K562 (cell line): ENCODE data around the gene GRB2. TPM values are rescaled to one million over a fixed set of nuclear protein-coding genes. Genes with fewer than 3 reads are reported as not detected.
A peak's percentile ranks its signal among the peaks of the same experiment; 100 is the strongest.

Experiments used
- ATF7 ChIP-seq: fragments of 450-650 bp; IDR thresholded peaks from 2 replicates; pipeline ENCODE4 v1.7.1; 2014; ENCODE audit warnings: mild to moderate bottlenecking, moderate library complexity
- EWSR1 ChIP-seq: fragments of 450-650 bp; IDR thresholded peaks from 2 replicates; pipeline ENCODE4 v1.6.1; 2018; ENCODE audit warnings: borderline replicate concordance, mild to moderate bottlenecking, low read depth, moderate library complexity; ENCODE audit not compliant: partially characterized antibody
- HEY1 ChIP-seq: fragments of 250-450 bp; sonication (Bioruptor Pico); IDR thresholded peaks from 2 replicates; pipeline ENCODE4 v1.5.0; 2020; ENCODE audit warnings: mild to moderate bottlenecking, moderate library complexity, borderline replicate concordance
- KAT2B ChIP-seq: IDR thresholded peaks from one replicate; pipeline ENCODE4 v1.6.1; 2012; ENCODE audit warnings: low read depth, mild to moderate bottlenecking, control low read depth, inconsistent platforms, low read length, moderate library complexity
- MBD2 ChIP-seq: sonication (generic); IDR thresholded peaks from 2 replicates; pipeline ENCODE4 v1.6.1; 2016; ENCODE audit warnings: low read depth, borderline replicate concordance
- MEIS2 ChIP-seq: fragments of 450-650 bp; IDR thresholded peaks from 2 replicates; pipeline ENCODE4 v1.6.1; 2014; ENCODE audit warnings: mild to moderate bottlenecking; ENCODE audit not compliant: partially characterized antibody
- MYC ChIP-seq, 2 experiments: fragments of 250-450 bp in 1 of 2; sonication (Bioruptor Pico) in 1 of 2; IDR thresholded peaks; 2 replicates each; pipeline versions ENCODE4 v1.5.1 to v1.6.1; 2012 to 2021; ENCODE audit warnings: low read depth in 2 of 2, borderline replicate concordance in 1 of 2, improper control_type of control experiment in 1 of 2, low read length in 1 of 2, mild to moderate bottlenecking in 1 of 2, moderate library complexity in 1 of 2
- POLR2A ChIP-seq: fragments of 450-650 bp; conservative IDR thresholded peaks from 2 replicates; pipeline ENCODE4 v1.6.1; 2016
- PRMT5 ChIP-seq: sonication (generic); formaldehyde crosslinking; IDR thresholded peaks from 2 replicates; pipeline ENCODE4 v1.5.0; 2020; ENCODE audit warnings: missing genetic modification reagents
- PRPF4 ChIP-seq: fragments of 200-400 bp; formaldehyde crosslinking; IDR thresholded peaks from one replicate; pipeline ENCODE4 v1.6.1; 2017; ENCODE audit warnings: low read length, low read depth, mild to moderate bottlenecking; ENCODE audit not compliant: insufficient read depth, poor library complexity, severe bottlenecking
- SAP30 ChIP-seq: fragments of 200-600 bp; sonication (generic); IDR thresholded peaks from 2 replicates; pipeline ENCODE4 v1.6.1; 2012; ENCODE audit warnings: borderline replicate concordance, low read depth, mild to moderate bottlenecking, moderate library complexity, low read length, control low read depth, inconsistent platforms; ENCODE audit not compliant: insufficient read depth, poor library complexity, severe bottlenecking
- TAF15 ChIP-seq: fragments of 200-400 bp; formaldehyde crosslinking; IDR thresholded peaks from 2 replicates; pipeline ENCODE4 v1.6.1; 2017; ENCODE audit warnings: mild to moderate bottlenecking, low read depth, low read length, moderate library complexity
- TBP ChIP-seq: optimal IDR thresholded peaks from 2 replicates; pipeline ENCODE3; 2011; ENCODE audit warnings: low read depth, low read length, improper control_type of control experiment
- YY1 ChIP-seq, 3 experiments: IDR thresholded peaks; 2 replicates each; pipeline ENCODE4 v1.6.1; 2011; ENCODE audit warnings: low read length in 2 of 3, mild to moderate bottlenecking in 2 of 3, moderate library complexity in 2 of 3, borderline replicate concordance in 1 of 3, control low read depth in 1 of 3, low read depth in 1 of 3; ENCODE audit not compliant: insufficient read depth in 3 of 3, insufficient replicate concordance in 2 of 3, control insufficient read depth in 1 of 3, insufficient read length in 1 of 3; ENCODE audit errors: extremely low read depth in 1 of 3
- ZKSCAN8 ChIP-seq: fragments of 200-800 bp; sonication (Bioruptor generic); IDR thresholded peaks from 2 replicates; pipeline ENCODE4 v1.6.1; 2016; ENCODE audit warnings: missing genetic modification characterization, missing compliant biosample characterization
- ZNF12 ChIP-seq: sonication (generic); formaldehyde crosslinking; IDR thresholded peaks from 2 replicates; pipeline ENCODE4 v1.4.0; 2020; ENCODE audit warnings: mild to moderate bottlenecking, missing genetic modification reagents
- ZNF212 ChIP-seq: fragments of 450-650 bp; formaldehyde crosslinking; IDR thresholded peaks from 2 replicates; pipeline ENCODE4 v1.4.0; 2020; ENCODE audit warnings: mild to moderate bottlenecking
- ZNF696 ChIP-seq: fragments of 250-450 bp; sonication (Bioruptor Pico); conservative IDR thresholded peaks from 2 replicates; pipeline ENCODE4 v1.4.0; 2020; ENCODE audit warnings: mild to moderate bottlenecking, moderate library complexity
- polyA plus RNA-seq, 8 experiments: library from polyadenylated mRNA; depleted of rRNA in 4 of 8; stranded (reverse) in 5 of 8; unstranded in 3 of 8; fragments of >200 nt; fragmentation: Nextera tagmentation in 2 of 8; fragmentation: Illumina TruSeq in 1 of 8; extraction: Ambion mirVana in 2 of 8; extraction: Trizol in 1 of 8; gene quantifications; 2 replicates each; pipeline versions ENCODE4 v1.2.1 to v1.2.3, GENCODE V29; 2011 to 2014; ENCODE audit warnings: inconsistent platforms in 1 of 8, missing spikeins in 1 of 8
- total RNA-seq, 7 experiments: library from RNA; depleted of rRNA in 6 of 7; stranded (reverse); fragments of >200 nt in 6 of 7; fragmentation: Illumina TruSeq in 2 of 7; extraction: Trizol in 2 of 7; gene quantifications; 2 replicates each; pipeline versions ENCODE4 v1.2.1 to v1.2.3, GENCODE V29; 2011 to 2021; ENCODE audit warnings: low replicate concordance in 1 of 7
- TF ChIP-seq, protein P1 (sequence below): fragments of 450-650 bp; IDR thresholded peaks from 2 replicates; pipeline ENCODE4 v1.7.1; 2018; ENCODE audit warnings: mild to moderate bottlenecking, low read depth; ENCODE audit not compliant: partially characterized antibody
- TF ChIP-seq, protein P2 (sequence below), 3 experiments: fragments of 200-800 bp in 1 of 3; sonication (Bioruptor generic) in 1 of 3; sonication (generic) in 1 of 3; formaldehyde crosslinking in 1 of 3; IDR thresholded peaks; 2 replicates each; pipeline versions ENCODE4 v1.6.1 to v1.8.0; 2016 to 2022; ENCODE audit warnings: mild to moderate bottlenecking in 2 of 3, missing compliant biosample characterization in 2 of 3, missing genetic modification characterization in 2 of 3, missing genetic modification reagents in 1 of 3
- TF ChIP-seq, protein P3 (sequence below): fragments of 450-650 bp; IDR thresholded peaks from 2 replicates; pipeline ENCODE4 v1.6.1; 2016; ENCODE audit warnings: antibody characterized with exemption

Gene GRB2
- total and polyA plus RNA-seq, 9 of the 15 experiments (the other 6 are each of a cell fraction or from before 2014, with no cell fraction given): 57.2 to 136 (median 84.8) TPM

DNA sequence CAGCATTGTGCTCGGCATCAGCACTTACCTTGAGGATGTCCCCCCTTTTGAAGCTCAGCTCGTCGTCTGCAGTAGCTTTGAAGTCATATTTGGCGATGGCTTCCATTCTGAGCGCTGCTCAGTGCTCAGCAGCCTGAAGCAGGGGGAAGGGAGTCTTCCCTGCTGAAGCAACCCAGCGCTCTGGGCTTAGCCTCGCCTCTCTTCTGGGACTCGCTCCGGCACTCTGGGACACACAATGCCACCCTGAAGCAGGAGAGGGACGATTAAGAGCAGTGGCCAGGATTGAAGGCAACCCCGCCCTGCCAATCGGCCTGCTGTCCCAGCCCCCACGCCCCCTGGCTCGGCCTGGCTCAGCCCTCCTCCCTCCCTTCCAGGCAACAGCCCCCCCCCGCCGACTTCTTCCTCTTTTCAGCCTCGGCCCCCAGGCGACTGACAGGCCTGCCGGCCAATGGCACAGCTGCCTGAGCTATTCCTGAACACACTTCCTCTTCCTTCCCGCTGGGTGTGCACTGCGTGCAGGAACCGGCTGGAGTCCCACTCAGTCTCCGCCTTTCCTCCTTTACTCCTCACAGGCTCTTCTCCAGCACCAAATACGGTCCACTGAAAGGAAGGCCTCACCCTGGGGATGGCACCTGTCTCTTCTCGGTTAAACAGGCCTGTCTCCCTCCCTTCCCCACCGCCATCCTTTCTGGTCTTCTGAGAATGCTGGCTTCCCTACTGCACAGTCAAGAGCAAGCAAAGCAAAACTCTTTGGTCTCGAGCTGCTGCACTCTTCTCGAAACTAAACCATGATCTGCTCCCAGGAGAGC lies 11.8 kb downstream of the GRB2 start (continued):
- TF ChIP-seq YY1 (IDR thresholded peaks at IDR 0.05; ENCODE audit: borderline replicate concordance in 1 of 3, control insufficient read depth in 1 of 3, extremely low read depth in 1 of 3, insufficient read depth in 3 of 3, insufficient read length in 1 of 3, insufficient replicate concordance in 2 of 3, low read depth in 1 of 3, low read length in 2 of 3): peak in 1 of 3 experiments; percentile 42
- no peak for TF ChIP-seq HEY1 (CRISPR knock-in tag)
- no peak for TF ChIP-seq PRPF4
- peak; percentile 64 for TF ChIP-seq ATF7
- no peak; the same call in 1 of the 2 replicates for TF ChIP-seq ZNF12 (CRISPR knock-in tag)
- no peak for TF ChIP-seq EWSR1
- TF ChIP-seq TBP: peak; percentile 62
- no peak for TF ChIP-seq TAF15
- no peak for TF ChIP-seq PRMT5
- no peak for TF ChIP-seq ZNF212
- TF ChIP-seq, protein P1, sequence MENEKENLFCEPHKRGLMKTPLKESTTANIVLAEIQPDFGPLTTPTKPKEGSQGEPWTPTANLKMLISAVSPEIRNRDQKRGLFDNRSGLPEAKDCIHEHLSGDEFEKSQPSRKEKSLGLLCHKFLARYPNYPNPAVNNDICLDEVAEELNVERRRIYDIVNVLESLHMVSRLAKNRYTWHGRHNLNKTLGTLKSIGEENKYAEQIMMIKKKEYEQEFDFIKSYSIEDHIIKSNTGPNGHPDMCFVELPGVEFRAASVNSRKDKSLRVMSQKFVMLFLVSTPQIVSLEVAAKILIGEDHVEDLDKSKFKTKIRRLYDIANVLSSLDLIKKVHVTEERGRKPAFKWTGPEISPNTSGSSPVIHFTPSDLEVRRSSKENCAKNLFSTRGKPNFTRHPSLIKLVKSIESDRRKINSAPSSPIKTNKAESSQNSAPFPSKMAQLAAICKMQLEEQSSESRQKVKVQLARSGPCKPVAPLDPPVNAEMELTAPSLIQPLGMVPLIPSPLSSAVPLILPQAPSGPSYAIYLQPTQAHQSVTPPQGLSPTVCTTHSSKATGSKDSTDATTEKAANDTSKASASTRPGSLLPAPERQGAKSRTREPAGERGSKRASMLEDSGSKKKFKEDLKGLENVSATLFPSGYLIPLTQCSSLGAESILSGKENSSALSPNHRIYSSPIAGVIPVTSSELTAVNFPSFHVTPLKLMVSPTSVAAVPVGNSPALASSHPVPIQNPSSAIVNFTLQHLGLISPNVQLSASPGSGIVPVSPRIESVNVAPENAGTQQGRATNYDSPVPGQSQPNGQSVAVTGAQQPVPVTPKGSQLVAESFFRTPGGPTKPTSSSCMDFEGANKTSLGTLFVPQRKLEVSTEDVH: peak; percentile 87
- TF ChIP-seq MYC (IDR thresholded peaks at IDR 0.05; ENCODE audit: low read depth, low read length): peak; percentile 56; the same call in 1 of the 2 replicates
- no peak for TF ChIP-seq MYC (CRISPR knock-in tag; IDR thresholded peaks at IDR 0.05; ENCODE audit: borderline replicate concordance, low read depth)
- peak; percentile 84; the same call in 1 of the 2 replicates for TF ChIP-seq MBD2
- TF ChIP-seq ZNF696 (CRISPR knock-in tag): no peak
- TF ChIP-seq, protein P2, sequence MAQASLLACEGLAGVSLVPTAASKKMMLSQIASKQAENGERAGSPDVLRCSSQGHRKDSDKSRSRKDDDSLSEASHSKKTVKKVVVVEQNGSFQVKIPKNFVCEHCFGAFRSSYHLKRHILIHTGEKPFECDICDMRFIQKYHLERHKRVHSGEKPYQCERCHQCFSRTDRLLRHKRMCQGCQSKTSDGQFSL (CRISPR knock-in tag; IDR thresholded peaks at IDR 0.05): peak; percentile 98
- TF ChIP-seq, protein P2 (tag; IDR thresholded peaks at IDR 0.05): peak in 1 of 2 experiments; percentile 93; a peak in 2 of 4 replicates
- TF ChIP-seq, protein P3, sequence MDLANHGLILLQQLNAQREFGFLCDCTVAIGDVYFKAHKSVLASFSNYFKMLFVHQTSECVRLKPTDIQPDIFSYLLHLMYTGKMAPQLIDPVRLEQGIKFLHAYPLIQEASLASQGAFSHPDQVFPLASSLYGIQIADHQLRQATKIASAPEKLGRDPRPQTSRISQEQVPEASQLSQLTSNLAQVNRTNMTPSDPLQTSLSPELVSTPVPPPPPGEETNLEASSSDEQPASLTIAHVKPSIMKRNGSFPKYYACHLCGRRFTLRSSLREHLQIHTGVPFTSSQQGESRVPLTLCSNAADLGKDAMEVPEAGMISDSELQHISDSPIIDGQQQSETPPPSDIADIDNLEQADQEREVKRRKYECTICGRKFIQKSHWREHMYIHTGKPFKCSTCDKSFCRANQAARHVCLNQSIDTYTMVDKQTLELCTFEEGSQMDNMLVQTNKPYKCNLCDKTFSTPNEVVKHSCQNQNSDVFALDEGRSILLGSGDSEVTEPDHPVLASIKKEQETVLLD: no peak
- TF ChIP-seq KAT2B: no peak
- TF ChIP-seq MEIS2: no peak
- TF ChIP-seq SAP30: peak; percentile 55
- peak; percentile 61 for TF ChIP-seq POLR2A
- no peak for TF ChIP-seq ZKSCAN8 (CRISPR knock-in tag)
